HG03095 (cell line): Measurements from ENCODE around the gene DSC1.

Experiments
- ATAC-seq: cut with Tn5 transposase; IDR thresholded peaks from one replicate; pipeline ENCODE4 v1.9.1; 2021; ENCODE audit warnings: moderate library complexity; ENCODE audit not compliant: unreplicated experiment

DSC1 gene, protein sequence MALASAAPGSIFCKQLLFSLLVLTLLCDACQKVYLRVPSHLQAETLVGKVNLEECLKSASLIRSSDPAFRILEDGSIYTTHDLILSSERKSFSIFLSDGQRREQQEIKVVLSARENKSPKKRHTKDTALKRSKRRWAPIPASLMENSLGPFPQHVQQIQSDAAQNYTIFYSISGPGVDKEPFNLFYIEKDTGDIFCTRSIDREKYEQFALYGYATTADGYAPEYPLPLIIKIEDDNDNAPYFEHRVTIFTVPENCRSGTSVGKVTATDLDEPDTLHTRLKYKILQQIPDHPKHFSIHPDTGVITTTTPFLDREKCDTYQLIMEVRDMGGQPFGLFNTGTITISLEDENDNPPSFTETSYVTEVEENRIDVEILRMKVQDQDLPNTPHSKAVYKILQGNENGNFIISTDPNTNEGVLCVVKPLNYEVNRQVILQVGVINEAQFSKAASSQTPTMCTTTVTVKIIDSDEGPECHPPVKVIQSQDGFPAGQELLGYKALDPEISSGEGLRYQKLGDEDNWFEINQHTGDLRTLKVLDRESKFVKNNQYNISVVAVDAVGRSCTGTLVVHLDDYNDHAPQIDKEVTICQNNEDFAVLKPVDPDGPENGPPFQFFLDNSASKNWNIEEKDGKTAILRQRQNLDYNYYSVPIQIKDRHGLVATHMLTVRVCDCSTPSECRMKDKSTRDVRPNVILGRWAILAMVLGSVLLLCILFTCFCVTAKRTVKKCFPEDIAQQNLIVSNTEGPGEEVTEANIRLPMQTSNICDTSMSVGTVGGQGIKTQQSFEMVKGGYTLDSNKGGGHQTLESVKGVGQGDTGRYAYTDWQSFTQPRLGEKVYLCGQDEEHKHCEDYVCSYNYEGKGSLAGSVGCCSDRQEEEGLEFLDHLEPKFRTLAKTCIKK

DNA sequence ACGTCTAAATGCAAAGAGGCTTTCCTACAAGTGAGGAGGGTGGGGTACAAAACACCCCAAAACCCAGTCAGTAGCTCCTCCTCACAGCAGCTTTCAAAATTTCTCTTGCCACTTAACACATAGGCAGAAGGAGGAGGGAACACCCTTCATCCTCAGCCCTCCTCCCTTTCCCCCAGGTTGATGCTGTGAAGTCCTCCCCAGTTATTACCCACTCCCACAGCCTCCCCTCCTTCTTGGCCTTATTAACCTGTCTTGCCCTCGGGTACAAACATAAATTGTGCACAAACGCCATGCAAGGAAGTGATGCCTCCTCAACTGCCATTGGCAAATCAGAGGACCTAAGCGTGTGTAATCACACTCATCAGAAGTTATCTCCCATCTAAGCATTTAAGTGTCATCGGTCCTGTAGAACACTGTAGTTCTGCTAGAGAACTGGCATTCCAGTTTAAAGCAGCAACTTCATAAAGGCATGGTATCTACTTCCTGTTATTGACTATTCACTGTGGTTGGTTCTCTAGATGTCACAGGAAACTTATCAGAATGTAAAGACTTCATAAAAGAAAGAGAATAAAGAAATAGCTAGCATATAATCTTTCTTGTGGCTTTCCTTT, at the start of gene DSC1:
DSC1 (minus strand) TSS at position 32 of the 611 bp plus-strand sequence. CDS start 262 bp downstream, outside the sequence.
- no peak for ATAC-seq

DNA sequence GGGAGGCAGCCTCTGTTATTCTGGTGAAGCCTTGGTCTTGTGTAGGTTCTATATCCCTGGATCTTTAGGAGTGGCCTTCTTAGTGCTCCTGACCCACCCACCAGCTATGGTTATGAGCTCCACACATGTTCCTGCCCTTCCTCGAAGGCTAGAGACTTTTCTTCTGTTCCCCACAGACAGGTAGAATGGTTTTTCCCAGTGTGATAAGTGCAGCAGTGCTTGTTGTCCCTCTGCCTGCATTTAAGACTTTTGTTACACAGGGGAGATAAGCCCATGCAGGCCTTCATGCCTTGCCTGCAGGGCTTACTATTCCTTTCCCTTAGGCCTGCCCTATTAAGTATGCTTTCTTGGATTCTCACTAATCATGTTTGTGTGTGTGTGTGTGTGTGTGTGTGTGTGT, 48.4 kb upstream of the DSC1 start:
- no peak for ATAC-seq

DNA sequence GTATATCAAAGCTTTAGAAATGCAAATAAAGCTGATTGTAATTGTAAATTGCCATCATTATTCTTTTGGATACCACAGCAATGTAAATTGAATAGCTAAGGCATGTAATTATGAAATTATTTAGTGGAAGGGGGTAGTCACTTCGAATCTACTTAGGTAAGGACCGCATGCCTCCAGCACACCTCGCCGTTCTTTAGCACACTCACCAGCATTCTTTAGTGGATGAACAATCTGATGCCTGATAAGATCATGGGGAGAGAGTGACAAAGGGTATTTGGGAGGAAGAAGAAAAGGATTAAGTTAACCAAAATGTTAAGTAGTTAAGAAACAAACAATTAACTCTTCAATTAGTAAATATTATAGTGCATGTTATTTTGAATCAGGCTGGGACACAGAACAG, 46.4 kb upstream of the DSC1 start:
- ATAC-seq: no peak

DNA sequence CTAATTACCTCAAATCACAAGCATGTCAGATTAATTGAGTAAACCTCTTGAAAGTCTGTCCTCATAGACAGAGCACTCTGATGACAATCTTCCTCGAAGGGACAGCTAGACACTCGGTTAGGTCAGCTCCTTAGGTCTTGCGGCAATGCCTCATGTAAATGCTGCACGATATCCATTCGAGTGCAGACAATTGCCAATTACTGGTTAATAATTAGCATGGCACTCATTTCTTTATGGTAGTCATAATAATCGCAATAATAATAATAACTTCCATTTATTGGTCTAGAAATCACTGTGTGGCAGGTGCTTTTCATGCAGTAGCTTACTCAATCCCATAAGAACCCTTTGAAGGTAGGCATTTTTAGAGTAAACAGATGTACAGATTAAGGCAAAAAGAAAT, 44.7 kb upstream of the DSC1 start:
- no peak for ATAC-seq

DNA sequence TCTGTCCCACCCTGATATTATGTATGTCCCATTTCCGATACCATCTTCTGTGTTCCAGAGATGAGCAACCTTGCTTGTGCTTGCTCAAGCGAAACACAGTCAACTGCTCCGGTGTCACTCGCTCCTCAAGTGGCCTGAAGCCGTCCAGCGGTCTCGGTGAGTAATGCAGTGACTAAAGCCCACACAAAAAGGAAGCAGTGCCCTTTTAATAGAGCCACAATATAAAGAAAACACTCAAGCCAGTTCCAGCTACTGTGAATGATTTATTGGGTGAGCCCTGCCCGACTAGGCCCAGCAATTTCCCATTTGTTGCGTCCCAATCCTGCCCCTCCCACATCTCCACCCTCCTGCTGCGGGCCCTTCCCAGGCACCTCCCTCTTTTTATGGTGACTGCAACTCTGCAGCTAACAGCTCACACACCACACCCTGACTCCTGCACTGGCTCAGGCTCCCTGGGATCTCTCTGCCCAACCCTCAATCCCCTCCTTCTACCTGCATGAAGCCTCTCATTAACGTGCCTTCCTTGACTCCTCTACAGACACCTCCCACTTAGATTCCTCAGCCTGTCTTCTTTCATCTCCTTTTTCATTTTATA, 44.2 kb upstream of the DSC1 start:
- peak; percentile 95 for ATAC-seq

DNA sequence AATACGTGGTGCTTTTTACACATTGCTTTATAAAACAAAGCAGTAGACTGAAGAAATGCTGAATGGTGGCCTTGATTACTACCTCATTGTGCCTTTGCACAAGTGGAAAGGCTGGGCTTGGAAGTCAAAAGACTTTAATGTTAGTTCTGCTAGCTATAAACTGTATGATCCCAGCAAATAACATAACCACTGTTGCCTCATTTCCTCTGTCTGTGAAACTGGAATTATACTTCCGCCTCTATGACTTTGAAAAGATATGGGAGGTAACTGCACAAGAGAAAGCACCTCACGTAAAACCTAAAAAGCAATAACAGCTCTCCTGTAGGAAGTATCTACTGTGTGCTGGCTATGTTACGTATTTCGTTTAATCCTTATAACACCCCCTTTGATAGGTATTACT, 43.4 kb upstream of the DSC1 start:
- ATAC-seq: no peak

DNA sequence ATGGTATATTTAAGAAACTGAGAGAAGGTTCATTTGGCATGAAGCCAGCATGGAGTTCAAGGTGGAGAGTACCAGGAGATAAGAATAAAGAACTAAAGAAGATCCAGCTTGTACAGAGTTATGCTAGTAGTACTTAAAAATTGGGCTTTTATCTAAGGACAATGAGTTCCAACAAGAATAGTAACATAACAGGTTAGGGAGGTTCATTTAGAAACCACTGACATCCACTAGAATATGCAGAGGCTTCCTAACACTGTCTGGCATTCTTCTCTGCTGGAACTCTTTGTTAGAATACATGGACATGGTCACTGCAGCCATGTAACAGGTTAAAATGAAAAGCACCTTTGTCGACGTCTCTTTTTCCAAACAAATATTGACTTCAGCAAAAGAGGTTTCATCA, 42.6 kb upstream of the DSC1 start:
- ATAC-seq: no peak

DNA sequence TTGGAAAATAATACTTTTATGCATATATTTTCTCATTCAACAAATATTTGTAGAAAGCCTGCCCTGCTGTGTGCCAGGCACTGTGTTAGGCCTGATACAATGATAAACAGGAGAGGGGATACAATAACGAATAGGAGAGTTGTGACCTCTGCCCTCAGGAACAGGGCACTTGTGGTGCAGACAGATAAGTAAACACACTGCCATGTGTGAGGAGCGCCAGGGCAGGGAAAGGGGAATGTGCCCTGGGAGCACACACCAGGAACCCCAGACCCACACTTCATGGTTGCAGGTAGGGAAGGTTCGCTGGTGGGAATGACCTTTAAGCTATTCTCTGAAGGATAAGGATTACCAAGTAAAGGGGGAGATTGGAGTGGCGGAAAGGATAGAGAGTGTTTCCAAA, 42.2 kb upstream of the DSC1 start:
- no peak for ATAC-seq

DNA sequence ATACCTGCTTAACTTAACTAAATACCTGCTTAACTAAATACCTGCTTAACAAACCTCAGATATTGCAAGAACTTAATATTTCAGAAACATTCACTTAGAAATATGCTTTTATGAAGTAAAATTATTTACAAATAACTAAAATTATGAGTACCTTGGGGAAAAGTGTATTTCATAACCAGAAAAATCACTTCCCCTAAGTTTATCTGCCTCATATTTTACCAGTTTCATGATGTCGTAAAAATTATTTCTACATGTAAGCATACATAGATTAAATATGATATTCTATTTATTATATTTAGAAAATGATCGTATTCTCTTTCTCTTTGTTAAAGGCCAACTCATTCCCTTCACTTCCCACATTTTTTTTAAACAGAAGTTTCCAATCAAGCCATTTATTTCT, 41.5 kb upstream of the DSC1 start:
- no peak for ATAC-seq

DNA sequence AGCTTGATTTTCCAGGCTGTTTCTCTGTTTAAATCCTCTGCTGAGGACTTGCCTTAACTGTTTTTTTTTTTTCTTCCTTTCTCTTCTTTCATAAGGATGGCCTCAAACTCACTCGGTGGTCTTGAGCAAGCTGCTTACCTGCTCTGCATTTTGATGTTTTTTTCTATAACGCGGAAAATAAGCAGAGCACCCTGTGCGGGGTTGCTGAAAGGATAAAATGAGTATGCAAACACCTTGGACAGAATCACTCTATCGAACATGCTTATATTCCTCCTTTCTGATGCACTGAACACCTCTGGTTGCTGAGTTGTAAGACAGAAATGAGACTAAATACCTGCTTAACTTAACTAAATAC, 41.1 kb upstream of the DSC1 start:
- no peak for ATAC-seq

DNA sequence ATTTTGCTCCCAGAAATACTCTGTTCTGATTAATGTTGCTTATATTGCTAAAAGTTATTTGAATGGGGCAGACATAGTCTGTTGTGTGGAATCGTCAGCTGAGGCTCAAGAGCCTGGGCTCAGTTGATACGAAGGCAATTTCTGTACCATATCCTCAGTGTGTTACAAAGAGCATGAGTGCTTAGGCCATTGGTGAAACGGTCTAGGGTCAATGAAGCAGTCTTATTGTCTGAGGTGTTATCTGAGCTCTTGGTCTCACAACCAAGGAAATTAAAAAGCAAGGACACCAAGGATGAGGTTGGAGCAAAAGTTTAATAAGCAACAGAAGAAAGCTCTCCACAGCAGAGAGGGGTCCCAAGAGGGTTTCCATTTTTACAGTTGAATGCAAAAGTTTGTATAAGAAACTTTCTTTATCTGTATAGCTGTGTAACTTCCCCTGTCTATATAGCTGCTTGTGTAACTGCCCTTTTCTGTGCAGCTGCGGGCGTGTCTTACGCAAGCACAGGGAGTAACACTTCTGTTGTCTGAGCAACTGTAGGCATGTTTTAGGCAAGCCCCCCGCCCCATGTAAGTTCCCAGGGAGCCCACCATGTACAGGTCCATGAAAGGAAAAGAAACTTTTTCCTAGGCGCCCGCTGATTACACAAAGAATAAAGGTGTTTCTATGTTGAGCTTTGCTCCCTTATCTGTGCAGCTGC, 40.6 kb upstream of the DSC1 start:
- no peak for ATAC-seq

DNA sequence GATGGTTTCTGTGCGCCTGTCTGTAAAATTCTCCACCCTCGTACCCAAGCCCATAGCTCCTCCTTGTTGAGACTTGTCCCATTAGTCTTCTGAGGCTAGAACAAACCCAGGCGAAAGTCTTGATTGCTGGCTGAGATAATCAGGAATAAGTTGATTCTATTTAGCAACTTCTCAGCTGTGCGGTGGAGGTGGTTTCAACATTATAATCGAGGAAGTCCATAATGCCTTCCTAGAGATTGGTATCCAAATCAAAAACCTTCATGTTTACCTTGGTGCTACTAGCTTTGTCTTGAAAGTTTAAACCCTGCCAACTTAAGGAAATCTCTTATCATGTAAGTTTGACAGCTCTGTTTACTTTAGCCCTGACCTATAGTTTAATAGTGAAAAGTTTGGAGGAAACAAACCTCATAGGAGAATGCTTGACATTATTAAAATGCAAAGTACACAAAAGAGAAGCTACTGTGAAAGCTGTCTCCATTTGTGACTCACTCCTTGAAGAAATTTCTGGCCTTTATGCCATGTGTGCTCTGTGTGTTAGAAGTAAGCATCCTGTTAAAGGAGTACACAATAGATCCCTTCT, 36.6 kb upstream of the DSC1 start:
- ATAC-seq: no peak

DNA sequence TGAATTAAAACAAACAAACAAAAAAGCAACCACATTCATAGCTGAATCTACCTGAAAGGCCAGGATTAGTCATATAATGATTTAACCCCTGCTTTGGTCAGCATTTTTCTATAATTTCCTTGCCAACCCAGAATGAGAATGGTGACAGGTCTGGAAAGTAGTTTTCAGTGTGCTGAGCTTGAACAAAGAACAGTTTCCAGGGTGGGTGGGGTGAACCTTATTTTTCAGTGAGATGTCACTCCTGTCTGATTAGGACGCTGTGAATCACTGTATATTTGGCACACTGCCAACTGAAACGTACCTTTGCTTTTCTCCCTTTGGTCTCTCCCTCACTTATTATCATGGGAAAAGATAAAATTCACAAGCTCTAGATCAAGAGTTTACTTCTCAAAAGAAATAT, 35.0 kb upstream of the DSC1 start:
- ATAC-seq: no peak

DNA sequence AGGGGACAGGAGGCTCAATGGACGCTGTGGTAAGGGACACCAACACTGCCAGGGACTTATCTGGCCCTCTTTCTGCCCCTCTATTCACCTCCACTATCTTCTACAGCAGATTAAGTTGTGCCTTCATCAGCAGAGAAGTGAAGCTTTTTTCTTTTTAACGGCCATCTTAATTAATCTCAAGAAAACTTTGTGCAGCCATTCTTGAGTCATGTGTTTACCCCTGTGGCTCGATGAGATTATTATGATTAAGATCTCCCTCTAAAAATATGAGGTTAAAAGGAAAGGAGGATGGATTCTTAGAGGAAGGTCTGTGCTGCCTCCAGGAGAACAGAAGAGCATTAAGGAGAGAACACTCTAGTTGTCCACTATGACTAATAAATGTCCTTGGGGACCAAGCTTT, 32.4 kb upstream of the DSC1 start:
- ATAC-seq: no peak

DNA sequence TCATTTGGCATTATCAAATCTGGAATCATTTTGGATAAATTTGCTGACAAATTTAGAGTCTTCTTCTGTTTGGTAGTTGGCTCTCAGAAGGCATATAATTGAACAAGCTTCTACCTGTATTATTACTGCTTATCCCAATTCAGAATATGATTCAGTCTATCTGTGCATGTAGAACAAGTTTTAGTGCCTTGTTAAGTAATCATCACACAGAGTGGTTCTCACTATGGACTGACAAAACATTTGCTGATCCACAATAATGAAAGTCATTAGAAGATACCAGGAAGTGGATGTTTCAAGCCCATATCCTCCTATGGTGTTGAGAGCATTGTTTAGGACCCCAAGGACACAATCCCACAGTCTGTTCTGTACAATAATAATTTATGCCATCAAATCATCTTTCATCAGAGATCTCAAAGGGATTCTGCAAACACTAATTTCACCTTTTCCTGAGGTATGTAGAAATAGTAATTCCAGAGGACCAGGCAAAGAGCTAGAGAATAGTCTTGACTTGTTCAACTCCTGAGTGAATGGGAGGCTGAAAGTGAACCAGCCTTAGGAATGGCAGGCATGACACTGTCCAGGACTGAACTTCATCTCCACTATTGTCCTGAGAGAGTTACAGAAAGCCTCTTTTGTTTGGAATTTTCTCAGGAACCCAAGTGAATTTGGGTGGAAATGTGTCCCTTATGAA, 29.6 kb upstream of the DSC1 start:
- no peak for ATAC-seq

DNA sequence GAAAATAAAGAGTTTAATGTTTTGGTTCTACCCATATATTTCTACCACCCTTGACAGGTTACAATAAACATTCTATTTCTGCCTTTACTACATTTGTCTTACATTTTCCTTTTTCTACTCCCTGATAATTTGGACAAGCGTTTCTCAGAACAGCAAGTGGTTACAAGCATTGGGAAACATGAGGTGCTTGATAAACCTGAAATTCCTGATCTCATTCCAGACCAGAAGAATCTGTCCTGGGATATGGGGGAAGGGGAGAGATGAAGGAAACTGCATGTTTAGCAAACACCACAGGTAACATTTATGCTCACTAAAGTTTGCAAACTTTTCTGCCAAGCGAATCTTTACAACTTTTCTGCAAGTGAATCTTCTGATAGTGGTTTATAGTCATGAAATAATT, 28.3 kb upstream of the DSC1 start:
- ATAC-seq: no peak

DNA sequence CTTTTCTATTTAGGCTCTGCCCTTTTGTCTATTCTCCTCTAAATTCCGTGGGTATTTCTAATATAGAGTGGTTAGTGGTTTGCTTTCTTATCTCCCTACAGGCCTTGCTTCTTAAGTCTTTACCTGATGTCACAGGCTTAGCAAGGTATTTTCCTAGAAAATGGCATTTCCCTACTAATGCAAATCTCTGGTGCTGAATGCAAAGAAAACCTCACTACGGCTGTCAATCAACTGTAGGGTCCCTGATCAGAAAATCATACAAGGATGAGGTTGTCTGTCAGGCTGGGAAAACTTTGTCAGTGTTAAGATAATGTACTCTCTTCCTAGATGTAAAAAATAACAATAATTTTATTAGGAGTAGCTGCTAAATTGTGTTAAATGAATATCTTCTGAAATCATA, 27.1 kb upstream of the DSC1 start:
- ATAC-seq: no peak

DNA sequence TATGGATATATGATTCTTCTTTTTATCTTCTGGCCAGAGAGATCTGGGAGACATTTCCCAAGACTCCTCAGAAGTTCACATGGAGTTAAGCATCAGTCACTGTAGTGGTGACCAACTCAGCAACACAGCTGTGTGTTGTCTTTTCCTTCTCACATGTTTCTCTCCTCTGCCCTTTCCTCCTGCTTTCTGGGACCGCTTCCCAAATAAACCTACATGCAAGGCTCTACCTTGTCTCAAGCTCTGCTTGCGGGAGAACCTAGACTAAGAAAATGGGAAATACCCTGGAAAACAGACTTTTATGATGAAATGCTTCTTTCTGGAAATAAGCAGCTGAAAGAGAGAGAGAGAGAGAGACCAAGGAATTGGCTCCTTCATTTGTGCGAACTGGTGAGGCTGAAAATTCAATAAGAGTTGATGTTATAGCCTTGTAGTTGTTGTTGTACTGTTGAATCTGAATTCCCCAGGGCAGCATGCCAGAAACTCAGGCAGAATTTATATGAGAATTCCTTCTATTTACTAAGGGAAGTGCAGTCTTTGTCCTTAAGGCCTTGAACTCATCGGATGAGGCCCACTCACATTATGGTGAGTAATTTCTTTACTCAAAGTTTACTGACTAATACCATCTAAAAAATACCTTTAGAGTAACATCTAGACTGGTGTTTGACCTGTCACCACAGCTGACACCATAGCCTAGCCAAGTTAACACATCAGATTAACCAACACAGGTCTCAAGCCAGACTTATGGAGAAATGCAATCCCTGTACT, 22.7 kb upstream of the DSC1 start:
- ATAC-seq: no peak

DNA sequence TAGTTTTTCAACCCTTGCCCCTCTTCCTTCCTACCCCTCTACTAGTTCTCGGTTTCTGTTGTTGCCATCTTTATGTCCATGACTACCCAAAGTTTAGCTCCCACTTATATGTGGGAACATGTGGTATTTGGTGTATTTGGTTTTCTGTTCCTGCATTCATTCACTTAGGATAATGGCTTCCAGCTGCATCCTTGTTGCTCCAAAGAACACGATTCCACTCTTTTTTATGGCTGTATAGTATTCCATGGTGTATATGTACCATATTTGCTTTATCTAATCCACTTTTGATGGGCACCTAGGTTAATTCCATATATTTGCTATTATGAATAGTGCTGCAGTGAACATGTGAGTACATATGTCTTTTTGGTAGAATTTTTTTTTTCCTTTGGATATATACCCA, 20.6 kb upstream of the DSC1 start:
- no peak for ATAC-seq
